CD4-positive, CD25-positive, alpha-beta regulatory T cell (primary cell): Measurements from ENCODE around the gene EMC8. TPM values are rescaled to one million over a fixed set of nuclear protein-coding genes. Genes with fewer than 3 reads are reported as not detected.

Experiments
- ATAC-seq, 2 donors: fragments of 150-1000 bp; cut with Tn5 transposase; one replicate each; pipeline ENCODE4 v1.10.0; 2021; ENCODE audit warnings: low read depth in 2 of 2, moderate number of reproducible peaks in 2 of 2, moderate library complexity in 1 of 2
- DNase-seq, 3 donors: peaks; one replicate each; pipeline versions ENCODE4 v3.0.0 to v3.0.0-alpha.2; 2012 to 2022; ENCODE audit warnings: mixed read lengths in 1 of 3
- H3K27ac ChIP-seq: one replicate; pipeline ENCODE4 v1.7.0; 2013; ENCODE audit warnings: mild to moderate bottlenecking, low read length; ENCODE audit not compliant: insufficient read depth, poor library complexity, severe bottlenecking
- H3K27me3 ChIP-seq: one replicate; pipeline ENCODE4 v1.7.0; 2013; ENCODE audit warnings: low read length; ENCODE audit not compliant: control insufficient read depth, insufficient read depth
- H3K36me3 ChIP-seq: one replicate; pipeline ENCODE4 v1.7.0; 2013; ENCODE audit warnings: mild to moderate bottlenecking, low read length, moderate library complexity; ENCODE audit not compliant: control insufficient read depth, insufficient read depth
- H3K4me1 ChIP-seq: 2 replicates; pipeline ENCODE4 v1.7.0; 2013; ENCODE audit warnings: mild to moderate bottlenecking, low read length; ENCODE audit not compliant: insufficient read depth, control insufficient read depth, poor library complexity, severe bottlenecking
- H3K4me3 ChIP-seq: one replicate; pipeline ENCODE4 v1.7.0; 2013; ENCODE audit warnings: low read depth, mild to moderate bottlenecking, low read length, moderate library complexity
- H3K9me3 ChIP-seq, 2 experiments: 1 replicate in 1 of 2; 2 replicates in 1 of 2; pipeline ENCODE4 v1.7.0; 2013; ENCODE audit warnings: low read length in 2 of 2, mild to moderate bottlenecking in 1 of 2, moderate library complexity in 1 of 2; ENCODE audit not compliant: control insufficient read depth in 2 of 2
- H3K27ac Mint-ChIP-seq, 3 donors: one replicate each; pipeline ENCODE4 v1.8.0; 2020 to 2022; ENCODE audit warnings: mild to moderate bottlenecking in 3 of 3, mixed read lengths in 3 of 3, moderate library complexity in 2 of 3
- H3K27me3 Mint-ChIP-seq: one replicate; pipeline ENCODE4 v1.8.0; 2022; ENCODE audit warnings: mild to moderate bottlenecking, mixed read lengths
- H3K36me3 Mint-ChIP-seq: one replicate; pipeline ENCODE4 v1.8.0; 2020; ENCODE audit warnings: mixed read lengths
- H3K4me1 Mint-ChIP-seq, 4 donors: one replicate each; pipeline ENCODE4 v1.8.0; 2020 to 2022; ENCODE audit warnings: mixed read lengths in 4 of 4, mild to moderate bottlenecking in 1 of 4
- H3K4me3 Mint-ChIP-seq, 4 donors: one replicate each; pipeline ENCODE4 v1.8.0; 2020 to 2022; ENCODE audit warnings: mild to moderate bottlenecking in 4 of 4, mixed read lengths in 4 of 4, moderate library complexity in 3 of 4
- H3K9me3 Mint-ChIP-seq, 7 donors: one replicate each; pipeline ENCODE4 v1.8.0; 2020 to 2022; ENCODE audit warnings: mixed read lengths in 7 of 7, mild to moderate bottlenecking in 3 of 7, moderate library complexity in 2 of 7
- polyA plus RNA-seq, 4 donors: library from polyadenylated mRNA; unstranded; fragments of 300-500 nt; fragmentation: Illumina TruSeq; gene quantifications; one replicate each; pipeline ENCODE4 v1.2.3, GENCODE V29; 2021
- total RNA-seq: library from RNA; stranded (reverse); gene quantifications from one replicate; pipeline ENCODE4 v1.2.3, GENCODE V29; 2022

EMC8 gene
- total and polyA plus RNA-seq, 5 donors from 2014 or later, result 23.7 to 36.9 (median 28.8) TPM

GRCh38 chr16:85778873-85779272 lies 20.5 kb downstream of the EMC8 start:
- peaks cover 38% of the 10 kb centered on the region for H3K36me3 Mint-ChIP-seq
- Histone ChIP-seq H3K27me3 (no peaks in the 10 kb centered on the region), H3K9me3 (no peaks in the 10 kb centered on the region), H3K36me3 (peaks cover 43% of the 10 kb centered on the region), H3K27ac (no peak overlapping the region), H3K4me1 (no peaks in the 10 kb centered on the region), H3K4me3 (no peak overlapping the region)
- ATAC-seq, result no peak
- no peaks in the 10 kb centered on the region for H3K9me3 Mint-ChIP-seq
- no peak for DNase-seq
- H3K27ac Mint-ChIP-seq, result no peak overlapping the region
- peaks cover 0 to 6% (median 2%) of the 10 kb centered on the region in 4 donors for H3K4me1 Mint-ChIP-seq
- H3K27me3 Mint-ChIP-seq, result no peaks in the 10 kb centered on the region
- no peak overlapping the region for H3K4me3 Mint-ChIP-seq

- Mint-ChIP-seq H3K9me3 (no peaks in the 10 kb centered on the region), H3K36me3 (peaks cover 38% of the 10 kb centered on the region), H3K27me3 (no peaks in the 10 kb centered on the region), H3K4me1 (peaks cover 0 to 2% (median under 1%) of the 10 kb centered on the region in 4 donors), H3K27ac (no peak overlapping the region), H3K4me3 (no peak overlapping the region)
- Histone ChIP-seq H3K4me3 (no peak overlapping the region), H3K9me3 (no peaks in the 10 kb centered on the region), H3K27ac (no peak overlapping the region), H3K27me3 (no peaks in the 10 kb centered on the region), H3K36me3 (peaks cover 37% of the 10 kb centered on the region), H3K4me1 (no peaks in the 10 kb centered on the region)
- DNase-seq (no peak), ATAC-seq (no peak)
Measured at GRCh38 chr16:85777583-85778310, 21.6 kb downstream of the EMC8 start.

- H3K27me3 Mint-ChIP-seq, result no peaks in the 10 kb centered on the region
- H3K4me3 ChIP-seq, result no peak overlapping the region
- H3K4me1 Mint-ChIP-seq, result no peaks in the 10 kb centered on the region
- H3K36me3 Mint-ChIP-seq, result peaks cover 19% of the 10 kb centered on the region
- no peaks in the 10 kb centered on the region for H3K27me3 ChIP-seq
- H3K9me3 Mint-ChIP-seq, result no peaks in the 10 kb centered on the region
- DNase-seq (no peak), ATAC-seq (no peak)
- peaks cover 25% of the 10 kb centered on the region for H3K36me3 ChIP-seq
- no peaks in the 10 kb centered on the region for H3K9me3 ChIP-seq
- H3K27ac ChIP-seq, result no peak overlapping the region
- no peaks in the 10 kb centered on the region for H3K4me1 ChIP-seq
- no peak overlapping the region for H3K27ac Mint-ChIP-seq
- no peak overlapping the region for H3K4me3 Mint-ChIP-seq
Measured at GRCh38 chr16:85774811-85775210, 24.5 kb downstream of the EMC8 start.

GRCh38 chr16:85774136-85774535 lies 25.2 kb downstream of the EMC8 start:
- Histone ChIP-seq H3K27ac (no peak overlapping the region), H3K4me1 (no peaks in the 10 kb centered on the region), H3K9me3 (no peaks in the 10 kb centered on the region), H3K36me3 (peaks cover 18% of the 10 kb centered on the region), H3K27me3 (no peaks in the 10 kb centered on the region), H3K4me3 (no peak overlapping the region)
- Mint-ChIP-seq H3K4me1 (no peaks in the 10 kb centered on the region), H3K4me3 (no peak overlapping the region), H3K27me3 (no peaks in the 10 kb centered on the region), H3K27ac (no peak overlapping the region), H3K9me3 (no peaks in the 10 kb centered on the region), H3K36me3 (peaks cover 12% of the 10 kb centered on the region)
- ATAC-seq (no peak), DNase-seq (no peak)

- H3K4me3 Mint-ChIP-seq, result no peak overlapping the region
- no peaks in the 10 kb centered on the region for H3K9me3 ChIP-seq
- peaks cover 4% of the 10 kb centered on the region for H3K36me3 Mint-ChIP-seq
- no peak overlapping the region for H3K27ac Mint-ChIP-seq
- H3K9me3 Mint-ChIP-seq, result no peaks in the 10 kb centered on the region
- H3K4me1 Mint-ChIP-seq, result no peaks in the 10 kb centered on the region
- DNase-seq (no peak), ATAC-seq (no peak)
- no peak overlapping the region for H3K4me3 ChIP-seq
- H3K4me1 ChIP-seq, result no peaks in the 10 kb centered on the region
- no peaks in the 10 kb centered on the region for H3K27me3 Mint-ChIP-seq
- no peaks in the 10 kb centered on the region for H3K27me3 ChIP-seq
- no peak overlapping the region for H3K27ac ChIP-seq
- peaks cover 8% of the 10 kb centered on the region for H3K36me3 ChIP-seq
Measured at GRCh38 chr16:85773044-85773443, 26.3 kb downstream of the EMC8 start.

GRCh38 chr16:85770741-85771140 lies 28.6 kb downstream of the EMC8 start:
- Mint-ChIP-seq H3K4me1 (no peaks in the 10 kb centered on the region), H3K27me3 (no peaks in the 10 kb centered on the region), H3K4me3 (no peak overlapping the region), H3K36me3 (no peaks in the 10 kb centered on the region), H3K9me3 (no peaks in the 10 kb centered on the region), H3K27ac (no peak overlapping the region)
- Histone ChIP-seq H3K4me1 (no peaks in the 10 kb centered on the region), H3K27ac (no peak overlapping the region), H3K27me3 (no peaks in the 10 kb centered on the region), H3K36me3 (no peaks in the 10 kb centered on the region), H3K9me3 (no peaks in the 10 kb centered on the region), H3K4me3 (no peak overlapping the region)
- ATAC-seq (no peak), DNase-seq (no peak)

GRCh38 chr16:85768199-85768598 lies 31.1 kb downstream of the EMC8 start:
- Mint-ChIP-seq H3K36me3 (no peaks in the 10 kb centered on the region), H3K27ac (no peak overlapping the region), H3K4me1 (no peaks in the 10 kb centered on the region), H3K27me3 (no peaks in the 10 kb centered on the region), H3K4me3 (no peak overlapping the region), H3K9me3 (no peaks in the 10 kb centered on the region)
- no peaks in the 10 kb centered on the region for H3K4me1 ChIP-seq
- ATAC-seq (no peak), DNase-seq (no peak)
- no peaks in the 10 kb centered on the region for H3K9me3 ChIP-seq
- H3K27ac ChIP-seq, result no peak overlapping the region
- no peaks in the 10 kb centered on the region for H3K27me3 ChIP-seq
- no peaks in the 10 kb centered on the region for H3K36me3 ChIP-seq
- H3K4me3 ChIP-seq, result no peak overlapping the region

GRCh38 chr16:85767531-85767930 lies 31.8 kb downstream of the EMC8 start:
- Mint-ChIP-seq H3K27me3 (no peaks in the 10 kb centered on the region), H3K27ac (no peak overlapping the region), H3K9me3 (no peaks in the 10 kb centered on the region), H3K4me3 (no peak overlapping the region), H3K4me1 (no peaks in the 10 kb centered on the region), H3K36me3 (no peaks in the 10 kb centered on the region)
- Histone ChIP-seq H3K27me3 (no peaks in the 10 kb centered on the region), H3K36me3 (no peaks in the 10 kb centered on the region), H3K9me3 (no peaks in the 10 kb centered on the region), H3K4me3 (no peak overlapping the region), H3K4me1 (no peaks in the 10 kb centered on the region), H3K27ac (no peak overlapping the region)
- no peak for DNase-seq
- ATAC-seq, result no peak
